ENCODE data around the gene RAB12.

The RAB12 gene

DNA sequence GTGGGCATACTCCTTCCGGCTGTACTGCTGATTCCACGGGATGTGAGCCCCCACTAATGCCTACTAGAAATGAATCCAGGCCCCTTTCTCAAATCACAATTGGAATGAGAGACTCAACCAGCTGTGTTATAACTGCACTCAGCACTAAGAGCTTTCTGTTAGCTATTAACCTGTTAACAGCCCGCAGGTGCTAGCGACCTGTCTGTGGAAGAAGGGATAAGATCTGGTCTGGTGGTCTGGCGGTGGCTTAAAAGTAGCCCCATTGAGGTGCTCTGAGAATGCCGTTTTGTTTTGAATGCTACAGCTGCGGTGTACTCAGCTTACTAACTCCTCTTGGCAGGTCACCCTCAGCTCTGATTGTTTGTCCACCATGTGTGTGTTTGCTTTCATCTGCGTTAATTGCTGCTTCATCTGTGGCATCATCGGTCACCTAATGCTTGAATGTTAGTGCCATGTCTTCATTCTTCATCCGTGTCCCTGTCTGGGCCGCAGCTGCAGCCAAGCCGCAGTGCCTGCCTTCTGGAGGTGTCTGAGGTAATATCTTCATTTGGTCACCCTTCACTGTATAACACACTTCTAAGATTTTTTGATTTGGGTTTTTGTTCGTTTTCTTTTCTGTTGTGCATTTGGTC lies 16.3 kb downstream of the RAB12 start:
- H3K27me3 ChIP-seq (ENCODE audit: control insufficient read depth, insufficient read depth, low read length, poor library complexity, severe bottlenecking), result no peaks in the 10 kb centered on the region
- no peak overlapping the region for H3K4me3 ChIP-seq (ENCODE audit: insufficient read depth, low read depth, low read length)
- no peaks in the 10 kb centered on the region for H3K9me3 ChIP-seq (ENCODE audit: control insufficient read depth, low read length)
- peaks cover 4% of the 10 kb centered on the region for H3K4me1 ChIP-seq (ENCODE audit: control insufficient read depth, insufficient read depth, low read length)
- 93 to 94% methylated on average over 12 to 13 of the region's 13 CpGs for WGBS, 2 experiments
- peaks cover 4% of the 10 kb centered on the region for H3K36me3 ChIP-seq (ENCODE audit: control insufficient read depth, insufficient read depth, low read length)
- H3K27ac ChIP-seq (ENCODE audit: insufficient read depth, low read depth, low read length, poor library complexity, severe bottlenecking), result no peak overlapping the region

DNA sequence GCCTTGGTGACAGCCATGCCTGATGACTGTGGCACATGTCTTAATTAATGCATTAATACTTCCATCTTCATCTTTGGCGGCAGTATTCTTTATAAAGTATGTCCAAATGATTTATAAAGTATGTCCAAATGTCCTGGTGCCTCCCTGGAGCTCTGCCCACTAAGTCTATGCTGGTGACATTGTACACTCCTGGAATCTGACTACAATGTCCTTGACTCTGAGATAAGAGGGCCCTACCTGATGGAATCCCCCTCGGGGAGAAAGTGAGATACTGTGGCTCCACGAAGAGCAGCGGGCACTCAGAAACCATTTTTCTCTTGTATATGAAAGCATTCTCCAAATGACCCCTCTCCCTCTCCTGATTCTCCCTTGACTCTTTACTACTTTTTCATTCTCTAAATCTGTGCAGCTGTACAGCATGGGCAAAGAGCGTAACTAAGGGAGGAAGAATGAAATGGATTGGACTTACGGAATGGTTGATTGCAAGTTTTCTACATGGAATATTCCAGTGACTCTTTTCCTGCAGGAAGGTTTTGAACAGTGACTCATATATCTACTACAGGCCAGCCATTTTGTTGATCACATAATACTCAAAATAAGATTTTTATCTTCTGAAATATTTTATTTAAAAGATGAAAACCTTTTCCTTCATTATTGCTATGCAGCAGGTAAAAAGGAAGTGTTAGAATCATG lies 17.3 kb downstream of the RAB12 start:
- Histone ChIP-seq H3K27me3 (ENCODE audit: control insufficient read depth, insufficient read depth, low read length, poor library complexity, severe bottlenecking) (no peaks in the 10 kb centered on the region), H3K4me3 (ENCODE audit: insufficient read depth, low read depth, low read length) (no peak overlapping the region), H3K36me3 (ENCODE audit: control insufficient read depth, insufficient read depth, low read length) (peaks cover 4% of the 10 kb centered on the region), H3K27ac (ENCODE audit: insufficient read depth, low read depth, low read length, poor library complexity, severe bottlenecking) (no peak overlapping the region), H3K4me1 (ENCODE audit: control insufficient read depth, insufficient read depth, low read length) (peaks cover 4% of the 10 kb centered on the region), H3K9me3 (ENCODE audit: control insufficient read depth, low read length) (no peaks in the 10 kb centered on the region)
- 93 to 98% methylated on average over 5 to 6 of the region's 6 CpGs for WGBS, 2 experiments

DNA sequence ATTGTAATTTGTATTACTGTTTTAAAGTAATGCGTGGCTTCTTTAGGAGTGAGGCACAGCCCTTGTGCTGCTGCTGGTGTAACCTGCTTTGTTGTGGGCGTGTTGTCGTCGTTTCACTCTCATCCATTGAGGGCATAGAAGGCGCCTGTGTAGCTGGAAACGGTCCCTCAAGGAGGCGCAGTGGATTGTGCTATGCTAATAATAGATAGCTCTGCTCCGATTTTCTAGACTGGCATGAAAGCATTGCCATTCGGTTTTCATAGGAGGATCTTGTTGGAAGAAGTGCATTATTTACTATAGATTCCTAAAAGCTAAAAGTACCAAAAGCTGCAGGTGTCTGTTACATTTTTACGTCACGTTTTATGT lies 17.9 kb downstream of the RAB12 start:
- Histone ChIP-seq H3K9me3 (ENCODE audit: control insufficient read depth, low read length) (no peaks in the 10 kb centered on the region), H3K36me3 (ENCODE audit: control insufficient read depth, insufficient read depth, low read length) (peaks cover 4% of the 10 kb centered on the region), H3K27me3 (ENCODE audit: control insufficient read depth, insufficient read depth, low read length, poor library complexity, severe bottlenecking) (no peaks in the 10 kb centered on the region), H3K27ac (ENCODE audit: insufficient read depth, low read depth, low read length, poor library complexity, severe bottlenecking) (no peak overlapping the region), H3K4me1 (ENCODE audit: control insufficient read depth, insufficient read depth, low read length) (peaks cover 4% of the 10 kb centered on the region), H3K4me3 (ENCODE audit: insufficient read depth, low read depth, low read length) (no peak overlapping the region)
- WGBS, 2 experiments, result 88 to 90% methylated on average over 11 of the region's 11 CpGs

DNA sequence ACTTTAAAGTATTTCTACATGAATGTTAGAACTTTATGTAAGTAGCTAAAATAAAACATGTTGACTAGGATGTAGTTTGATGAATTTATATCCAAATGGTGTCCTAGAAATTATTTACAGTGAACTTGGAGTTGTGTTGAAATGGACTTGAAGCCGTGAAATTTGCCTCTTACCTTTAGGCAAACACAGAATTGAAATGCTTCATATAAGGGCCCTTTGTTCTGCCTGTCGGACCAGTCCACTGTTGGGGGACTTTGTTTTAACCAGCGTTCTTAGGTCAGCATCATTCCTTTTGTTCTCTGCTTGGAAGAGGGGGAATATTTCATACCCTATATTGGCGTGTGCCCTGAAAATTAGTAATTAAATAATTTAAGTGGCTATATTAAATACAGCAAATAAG lies 18.3 kb downstream of the RAB12 start:
- Histone ChIP-seq H3K4me3 (ENCODE audit: insufficient read depth, low read depth, low read length) (no peak overlapping the region), H3K27me3 (ENCODE audit: control insufficient read depth, insufficient read depth, low read length, poor library complexity, severe bottlenecking) (no peaks in the 10 kb centered on the region), H3K27ac (ENCODE audit: insufficient read depth, low read depth, low read length, poor library complexity, severe bottlenecking) (no peak overlapping the region), H3K36me3 (ENCODE audit: control insufficient read depth, insufficient read depth, low read length) (peaks cover 4% of the 10 kb centered on the region), H3K9me3 (ENCODE audit: control insufficient read depth, low read length) (no peaks in the 10 kb centered on the region), H3K4me1 (ENCODE audit: control insufficient read depth, insufficient read depth, low read length) (peaks cover 4% of the 10 kb centered on the region)
- 88 to 92% methylated on average over 3 to 4 of the region's 4 CpGs for WGBS, 2 experiments

DNA sequence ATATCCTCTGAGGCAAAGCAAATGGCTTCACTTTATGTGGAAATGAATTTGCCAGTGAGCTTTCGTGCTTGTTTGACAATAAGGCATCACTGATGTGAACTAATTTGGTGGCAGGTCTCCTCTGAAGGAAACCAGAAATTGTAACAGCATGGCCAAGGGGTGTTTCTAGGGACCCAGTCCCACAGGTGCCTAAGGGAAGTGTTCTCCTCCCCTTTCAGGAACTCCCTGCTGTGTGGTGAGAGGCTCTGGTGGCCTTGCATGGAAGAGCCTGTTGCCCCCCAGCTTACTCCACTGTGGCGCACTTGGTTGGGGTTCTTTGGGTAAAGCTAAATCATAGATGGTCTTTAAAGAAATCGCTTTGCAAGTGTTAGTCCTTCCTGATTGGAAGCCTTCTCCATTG lies 20.4 kb downstream of the RAB12 start:
- WGBS, 2 experiments, result 88 to 98% methylated on average over 3 of the region's 3 CpGs
- Histone ChIP-seq H3K4me1 (ENCODE audit: control insufficient read depth, insufficient read depth, low read length) (peaks cover 4% of the 10 kb centered on the region), H3K36me3 (ENCODE audit: control insufficient read depth, insufficient read depth, low read length) (peaks cover 14% of the 10 kb centered on the region), H3K4me3 (ENCODE audit: insufficient read depth, low read depth, low read length) (no peak overlapping the region), H3K27me3 (ENCODE audit: control insufficient read depth, insufficient read depth, low read length, poor library complexity, severe bottlenecking) (no peaks in the 10 kb centered on the region), H3K27ac (ENCODE audit: insufficient read depth, low read depth, low read length, poor library complexity, severe bottlenecking) (no peak overlapping the region), H3K9me3 (ENCODE audit: control insufficient read depth, low read length) (no peaks in the 10 kb centered on the region)

DNA sequence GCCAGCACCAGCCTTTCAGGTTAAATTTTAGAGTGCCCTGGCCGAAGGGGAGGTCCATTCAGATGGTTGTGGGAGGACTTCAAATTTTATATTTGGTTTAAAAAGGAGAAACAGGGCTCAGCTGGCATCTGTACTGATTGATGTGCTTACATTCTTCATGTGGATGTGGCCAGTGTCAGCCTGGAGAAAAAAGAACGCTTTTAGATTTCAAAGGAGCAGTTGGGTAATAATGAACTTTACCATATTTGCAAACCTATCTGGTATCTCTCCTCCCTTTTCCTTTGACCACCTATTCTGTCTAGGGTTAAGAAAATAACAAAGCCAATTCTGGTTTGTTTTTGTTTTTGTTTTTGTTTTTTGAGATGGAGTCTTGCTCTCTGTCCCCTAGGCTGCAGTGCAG lies 21.3 kb downstream of the RAB12 start:
- Histone ChIP-seq H3K36me3 (ENCODE audit: control insufficient read depth, insufficient read depth, low read length) (peaks cover 14% of the 10 kb centered on the region), H3K9me3 (ENCODE audit: control insufficient read depth, low read length) (no peaks in the 10 kb centered on the region), H3K27me3 (ENCODE audit: control insufficient read depth, insufficient read depth, low read length, poor library complexity, severe bottlenecking) (no peaks in the 10 kb centered on the region), H3K4me1 (ENCODE audit: control insufficient read depth, insufficient read depth, low read length) (peaks cover 4% of the 10 kb centered on the region), H3K4me3 (ENCODE audit: insufficient read depth, low read depth, low read length) (no peak overlapping the region), H3K27ac (ENCODE audit: insufficient read depth, low read depth, low read length, poor library complexity, severe bottlenecking) (no peak overlapping the region)
- WGBS, 2 experiments, result 90 to 93% methylated on average over 2 of the region's 2 CpGs

DNA sequence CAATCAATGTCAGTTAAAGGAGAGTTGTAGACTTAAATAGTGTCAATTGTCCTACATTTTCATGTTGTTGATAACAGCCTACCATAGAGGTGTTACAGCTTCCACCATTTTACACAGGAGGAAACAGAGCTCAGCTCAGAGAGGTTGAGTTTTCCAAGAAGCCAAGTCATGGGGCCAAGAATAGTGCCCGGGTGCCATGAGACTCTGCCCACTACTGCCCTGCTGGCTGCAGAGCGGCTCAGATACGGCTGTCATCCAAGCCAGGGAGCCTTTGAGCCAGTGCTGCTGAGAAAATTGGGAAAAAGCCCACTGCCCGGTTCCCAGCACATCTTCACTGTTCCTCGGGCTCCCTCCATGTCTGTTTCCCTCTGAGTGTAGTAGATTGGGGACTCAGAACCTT lies 22.0 kb downstream of the RAB12 start:
- H3K27ac ChIP-seq (ENCODE audit: insufficient read depth, low read depth, low read length, poor library complexity, severe bottlenecking), result no peak overlapping the region
- no peaks in the 10 kb centered on the region for H3K27me3 ChIP-seq (ENCODE audit: control insufficient read depth, insufficient read depth, low read length, poor library complexity, severe bottlenecking)
- peaks cover 17% of the 10 kb centered on the region for H3K36me3 ChIP-seq (ENCODE audit: control insufficient read depth, insufficient read depth, low read length)
- H3K9me3 ChIP-seq (ENCODE audit: control insufficient read depth, low read length), result no peaks in the 10 kb centered on the region
- 94% methylated on average over 5 of the region's 5 CpGs for WGBS, 2 experiments
- peaks cover 4% of the 10 kb centered on the region for H3K4me1 ChIP-seq (ENCODE audit: control insufficient read depth, insufficient read depth, low read length)
- H3K4me3 ChIP-seq (ENCODE audit: insufficient read depth, low read depth, low read length), result no peak overlapping the region

DNA sequence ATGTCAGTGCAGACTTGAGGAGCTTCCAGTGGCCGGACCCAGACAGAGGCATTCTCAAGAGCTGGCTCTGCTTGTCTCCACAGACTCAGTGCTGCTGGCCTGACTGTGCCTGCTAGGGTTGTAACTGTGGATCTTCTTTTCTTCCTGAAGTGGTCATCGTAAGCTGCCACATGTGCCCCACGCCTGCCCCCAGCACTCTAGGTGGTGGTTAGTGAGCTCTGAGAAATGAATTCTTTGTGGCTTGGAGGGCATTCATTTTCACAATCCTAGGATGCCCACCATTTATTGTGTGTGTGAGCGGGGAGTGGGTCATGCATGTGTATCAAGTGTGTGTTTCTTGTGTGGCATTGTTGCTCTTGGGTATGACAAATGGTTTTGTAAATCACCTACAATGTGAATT lies 23.1 kb downstream of the RAB12 start:
- Histone ChIP-seq H3K27ac (ENCODE audit: insufficient read depth, low read depth, low read length, poor library complexity, severe bottlenecking) (no peak overlapping the region), H3K27me3 (ENCODE audit: control insufficient read depth, insufficient read depth, low read length, poor library complexity, severe bottlenecking) (no peaks in the 10 kb centered on the region), H3K4me1 (ENCODE audit: control insufficient read depth, insufficient read depth, low read length) (peaks cover 4% of the 10 kb centered on the region), H3K4me3 (ENCODE audit: insufficient read depth, low read depth, low read length) (no peak overlapping the region), H3K9me3 (ENCODE audit: control insufficient read depth, low read length) (no peaks in the 10 kb centered on the region), H3K36me3 (ENCODE audit: control insufficient read depth, insufficient read depth, low read length) (peaks cover 20% of the 10 kb centered on the region)
- 95 to 98% methylated on average over 4 of the region's 4 CpGs for WGBS, 2 experiments

DNA sequence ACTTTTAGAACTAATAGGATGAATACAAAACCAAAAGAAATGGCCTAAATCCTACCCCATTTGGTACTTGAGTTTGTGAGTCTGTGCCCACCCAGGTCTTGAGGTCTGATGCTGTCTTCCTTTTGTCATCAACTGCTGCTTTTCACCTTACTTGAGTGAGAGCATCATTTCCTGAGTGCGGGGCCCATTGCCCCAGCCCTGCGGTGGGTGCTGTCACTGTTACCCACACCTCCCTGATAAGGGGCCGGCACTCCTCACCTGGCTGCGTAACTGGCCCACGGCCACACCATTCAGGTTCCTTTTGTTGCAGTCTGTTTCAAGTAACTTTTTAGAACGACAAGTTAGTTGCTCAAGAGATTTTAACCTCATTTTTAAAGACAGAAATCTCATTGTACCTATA lies 25.3 kb downstream of the RAB12 start:
- 94 to 99% methylated on average over 6 of the region's 6 CpGs for WGBS, 2 experiments
- H3K4me3 ChIP-seq (ENCODE audit: insufficient read depth, low read depth, low read length), result no peak overlapping the region
- H3K27ac ChIP-seq (ENCODE audit: insufficient read depth, low read depth, low read length, poor library complexity, severe bottlenecking), result no peak overlapping the region
- H3K4me1 ChIP-seq (ENCODE audit: control insufficient read depth, insufficient read depth, low read length), result peaks cover 2% of the 10 kb centered on the region
- no peaks in the 10 kb centered on the region for H3K27me3 ChIP-seq (ENCODE audit: control insufficient read depth, insufficient read depth, low read length, poor library complexity, severe bottlenecking)
- H3K9me3 ChIP-seq (ENCODE audit: control insufficient read depth, low read length), result no peaks in the 10 kb centered on the region
- H3K36me3 ChIP-seq (ENCODE audit: control insufficient read depth, insufficient read depth, low read length), result peaks cover 28% of the 10 kb centered on the region

DNA sequence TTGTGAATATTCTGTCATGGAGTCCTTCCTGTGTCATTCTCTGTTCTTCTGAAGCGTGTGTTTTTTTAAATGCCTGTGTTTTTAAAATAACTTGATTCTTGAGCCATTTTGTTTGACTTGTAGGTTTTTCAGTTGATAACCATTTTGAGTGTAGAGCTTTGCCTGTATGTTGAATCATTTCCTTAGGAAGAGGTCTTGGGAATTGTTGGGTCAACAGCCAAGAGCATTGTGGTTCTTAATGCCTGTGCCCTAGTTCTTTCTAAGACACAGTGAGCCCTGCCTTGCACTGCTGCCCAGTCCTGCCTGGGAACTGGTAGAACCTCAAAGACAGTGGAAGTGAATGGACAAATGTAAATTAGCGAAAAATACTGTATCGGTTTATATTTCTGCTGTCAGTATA lies 25.9 kb downstream of the RAB12 start:
- H3K36me3 ChIP-seq (ENCODE audit: control insufficient read depth, insufficient read depth, low read length), result peaks cover 34% of the 10 kb centered on the region
- H3K9me3 ChIP-seq (ENCODE audit: control insufficient read depth, low read length), result no peaks in the 10 kb centered on the region
- H3K4me3 ChIP-seq (ENCODE audit: insufficient read depth, low read depth, low read length), result no peak overlapping the region
- no peak overlapping the region for H3K27ac ChIP-seq (ENCODE audit: insufficient read depth, low read depth, low read length, poor library complexity, severe bottlenecking)
- 92 to 95% methylated on average over 3 of the region's 3 CpGs for WGBS, 2 experiments
- no peaks in the 10 kb centered on the region for H3K27me3 ChIP-seq (ENCODE audit: control insufficient read depth, insufficient read depth, low read length, poor library complexity, severe bottlenecking)
- no peaks in the 10 kb centered on the region for H3K4me1 ChIP-seq (ENCODE audit: control insufficient read depth, insufficient read depth, low read length)

Measured in ectodermal cell (in vitro differentiated cells).